Stimulated activated CD4-positive, alpha-beta T cell treated with anti-CD3 and anti-CD28 coated beads, Interleukin-4, amount 100 ng/mL, for 1 hour (primary cell): ENCODE results near the gene TCEANC2.
A peak's percentile ranks its signal among the peaks of the same experiment; 100 is the strongest.
"Not testable (repeated sequence)": the region's sequence is repeated elsewhere in the genome, so short reads cannot be mapped to it uniquely, and the experiment has no call there.

Experiments
- DNase-seq: peaks from one replicate; pipeline ENCODE4 v3.0.0-alpha.2; 2020

TCEANC2 gene

GRCh38 chr1:54028306-54029251 lies 24.8 kb upstream of the TCEANC2 start:
- no peak for DNase-seq

GRCh38 chr1:54037476-54037875 lies 15.9 kb upstream of the TCEANC2 start:
- no peak for DNase-seq

GRCh38 chr1:54041806-54042205 lies 11.6 kb upstream of the TCEANC2 start:
- no peak for DNase-seq

GRCh38 chr1:54045496-54045895 lies 7.9 kb upstream of the TCEANC2 start:
- no peak for DNase-seq

- no peak for DNase-seq
Observed at GRCh38 chr1:54046671-54047383, 6.6 kb upstream of the TCEANC2 start.

GRCh38 chr1:54047384-54048305 lies 5.8 kb upstream of the TCEANC2 start:
- DNase-seq = no peak

- DNase-seq = not testable (repeated sequence)
Observed at GRCh38 chr1:54050435-54050834, 3.0 kb upstream of the TCEANC2 start.

GRCh38 chr1:54051933-54052430 lies 1.4 kb upstream of the TCEANC2 start:
- no peak for DNase-seq

- DNase-seq = peak; percentile 13
Observed at GRCh38 chr1:54052431-54052933, 926 bp upstream of the TCEANC2 start.

GRCh38 chr1:54053745-54054437 lies 483 bp downstream of the TCEANC2 start:
- DNase-seq = no peak

GRCh38 chr1:54054438-54054749 lies 986 bp downstream of the TCEANC2 start:
- no peak for DNase-seq

GRCh38 chr1:54064299-54064698 lies 10.9 kb downstream of the TCEANC2 start:
- no peak for DNase-seq

- DNase-seq = no peak
Observed at GRCh38 chr1:54069791-54070170, 16.4 kb downstream of the TCEANC2 start.

- DNase-seq = no peak
Observed at GRCh38 chr1:54070171-54070837, 16.9 kb downstream of the TCEANC2 start.

- no peak for DNase-seq
Observed at GRCh38 chr1:54077359-54077758, 24.0 kb downstream of the TCEANC2 start.

- no peak for DNase-seq
Observed at GRCh38 chr1:54080598-54081049, 27.2 kb downstream of the TCEANC2 start.

GRCh38 chr1:54081306-54082270 lies 28.2 kb downstream of the TCEANC2 start:
- peak; percentile 57 for DNase-seq

GRCh38 chr1:54084794-54085193 lies 31.4 kb downstream of the TCEANC2 start:
- DNase-seq = no peak

GRCh38 chr1:54086754-54087153 lies 33.3 kb downstream of the TCEANC2 start:
- DNase-seq = no peak

GRCh38 chr1:54088385-54088784 lies 35.0 kb downstream of the TCEANC2 start:
- DNase-seq = no peak
